ENCODE measurements around the gene SUN5.
"Not testable (repeated sequence)": the region's sequence is repeated elsewhere in the genome, so short reads cannot be mapped to it uniquely, and the experiment has no call there.

The SUN5 gene

GRCh38 chr20:32977281-32978008, 26.8 kb downstream of the SUN5 start:
- no peak for DNase-seq (ENCODE audit: low spot score)

GRCh38 chr20:32976746-32977145, 27.5 kb downstream of the SUN5 start:
- no peak for DNase-seq (ENCODE audit: low spot score)

DNA sequence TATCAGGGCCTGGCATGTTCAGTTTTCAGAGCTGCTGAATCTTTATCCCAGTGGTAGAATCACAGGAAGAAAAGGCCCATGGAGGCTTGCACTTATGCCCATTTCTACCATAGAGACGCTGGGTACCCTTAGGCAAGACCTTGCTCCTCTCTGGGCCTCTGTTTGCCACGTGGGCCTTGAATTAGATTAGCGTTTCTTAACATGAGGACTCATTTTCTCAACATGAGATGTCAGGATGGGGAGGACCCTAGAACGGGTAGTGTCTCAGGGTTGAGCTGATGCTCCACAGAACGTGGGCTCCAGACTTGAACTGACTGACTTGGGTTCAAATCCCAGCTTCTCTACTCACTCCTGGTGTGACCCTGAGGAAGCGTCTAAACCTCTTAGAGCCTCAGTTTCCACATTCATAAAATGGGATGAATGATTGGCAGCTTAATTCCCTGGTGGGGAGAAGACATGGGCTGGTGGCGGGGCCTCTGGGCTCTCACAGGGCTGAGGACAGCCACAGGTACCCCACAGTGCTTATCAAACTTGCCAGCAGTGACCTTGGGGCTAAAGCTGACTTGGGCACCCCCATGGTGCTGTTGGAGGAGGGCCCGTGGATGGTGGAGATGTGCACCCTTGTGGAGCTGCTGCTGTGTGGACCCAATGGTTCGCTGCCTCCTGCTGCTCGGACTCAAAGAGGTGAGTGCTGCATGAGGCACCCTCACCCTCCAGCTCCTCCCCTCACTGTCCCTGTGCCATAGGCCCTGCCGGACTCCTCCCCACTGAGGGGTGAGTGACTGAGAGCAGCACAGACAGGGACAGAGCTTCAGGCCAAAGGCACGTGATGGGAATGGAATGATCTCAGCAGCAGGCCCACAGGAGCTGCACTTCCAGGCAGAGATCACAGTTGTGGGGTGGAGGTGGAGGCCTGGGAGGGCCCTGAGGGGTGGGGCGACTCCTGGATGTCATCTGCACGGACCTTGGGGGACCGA, 28.2 kb downstream of the SUN5 start:
- no peak for DNase-seq (ENCODE audit: low spot score)

DNA sequence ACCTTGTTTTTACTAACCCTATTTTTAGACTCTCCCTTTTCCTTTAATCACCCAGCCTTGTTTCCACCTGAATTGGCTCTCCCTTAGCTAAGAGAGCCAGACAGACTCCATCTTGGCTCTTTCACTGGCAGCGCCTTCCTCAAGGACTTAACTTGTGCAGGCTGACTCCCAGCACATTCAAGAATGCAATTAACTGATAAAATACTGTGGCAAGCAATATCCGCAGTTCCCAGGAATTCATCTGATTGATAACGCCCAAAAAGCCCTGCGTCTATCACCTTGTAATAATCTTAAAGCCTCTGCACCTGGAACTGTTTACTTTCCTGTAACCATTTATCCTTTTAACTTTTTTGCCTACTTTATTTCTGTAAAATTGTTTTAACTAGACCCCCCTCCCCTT, 29.1 kb downstream of the SUN5 start:
- not testable (repeated sequence) for DNase-seq (ENCODE audit: low spot score)

GRCh38 chr20:32974204-32975064, 29.8 kb downstream of the SUN5 start:
- not testable (repeated sequence) for DNase-seq (ENCODE audit: low spot score)

GRCh38 chr20:32973077-32973717, 31.0 kb downstream of the SUN5 start:
- DNase-seq (ENCODE audit: low spot score), result no peak

DNA sequence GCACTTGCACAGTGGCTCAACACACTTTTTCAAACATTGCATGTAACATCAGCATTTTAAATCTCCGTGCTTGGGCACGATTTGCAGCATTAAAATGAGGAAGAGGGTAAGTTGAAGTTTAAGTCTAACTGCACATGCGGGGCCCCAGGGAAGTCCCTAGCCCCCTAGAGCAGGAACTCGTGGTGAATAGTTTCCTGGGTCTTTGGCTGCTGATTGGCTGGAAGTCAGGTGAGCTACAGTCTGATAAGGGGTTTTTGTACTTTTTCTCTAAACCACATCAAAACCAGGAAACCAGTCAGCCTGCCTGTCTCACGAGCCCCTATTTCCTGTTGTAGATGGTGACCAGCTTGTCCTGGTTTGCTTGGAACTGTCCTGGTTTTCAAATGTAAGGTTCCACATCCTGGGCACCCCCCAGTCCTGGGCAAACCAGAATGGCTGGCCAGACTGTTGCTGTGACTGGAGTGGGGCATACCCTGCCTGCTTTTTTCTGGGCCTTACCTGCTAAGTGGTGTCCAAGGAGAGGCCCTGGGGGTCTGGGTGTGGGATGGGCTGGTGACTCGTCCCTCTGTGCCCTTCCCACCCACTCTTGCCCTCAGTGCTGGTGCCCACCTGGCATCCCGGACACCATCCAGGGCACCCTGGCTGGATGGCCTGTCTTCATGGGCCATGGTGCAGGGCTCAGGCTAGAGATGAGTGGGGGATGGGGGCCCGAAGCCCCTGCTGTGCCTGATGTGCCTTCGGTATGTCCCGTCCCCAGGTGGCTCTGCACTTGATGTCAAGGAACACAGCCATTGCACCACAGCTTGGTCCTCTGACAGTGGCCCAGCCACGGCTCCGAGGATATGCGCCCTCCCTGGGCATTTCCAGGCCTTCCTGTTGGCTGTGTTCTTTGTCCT, 31.8 kb downstream of the SUN5 start:
- DNase-seq (ENCODE audit: low spot score), result no peak

DNA sequence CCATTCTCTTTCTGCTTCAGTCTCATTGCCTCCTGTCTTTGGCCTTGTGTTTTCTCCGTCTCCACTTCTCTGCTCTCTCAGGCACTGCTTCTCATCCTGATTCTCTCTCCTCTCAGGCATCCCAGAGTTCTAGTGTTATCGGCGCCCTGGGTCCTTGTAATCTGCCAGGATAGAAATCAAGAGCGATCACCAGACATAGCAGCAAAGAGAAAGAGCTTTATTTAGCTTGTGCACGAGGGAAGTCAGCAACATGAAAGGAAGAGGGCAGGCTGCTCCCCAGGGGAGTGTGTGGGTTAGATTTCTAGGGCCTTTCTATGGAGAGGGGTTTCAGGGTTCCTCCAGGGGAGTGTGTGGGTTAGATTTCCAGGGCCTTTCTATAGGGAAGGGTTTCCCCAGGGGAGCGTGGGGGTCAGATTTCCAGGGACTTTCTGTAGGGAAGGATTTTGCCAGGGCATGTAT, 32.5 kb downstream of the SUN5 start:
- DNase-seq (ENCODE audit: low spot score), result no peak

- no peak for DNase-seq (ENCODE audit: low spot score)
Measured at GRCh38 chr20:32970973-32971300, 33.3 kb downstream of the SUN5 start.

DNA sequence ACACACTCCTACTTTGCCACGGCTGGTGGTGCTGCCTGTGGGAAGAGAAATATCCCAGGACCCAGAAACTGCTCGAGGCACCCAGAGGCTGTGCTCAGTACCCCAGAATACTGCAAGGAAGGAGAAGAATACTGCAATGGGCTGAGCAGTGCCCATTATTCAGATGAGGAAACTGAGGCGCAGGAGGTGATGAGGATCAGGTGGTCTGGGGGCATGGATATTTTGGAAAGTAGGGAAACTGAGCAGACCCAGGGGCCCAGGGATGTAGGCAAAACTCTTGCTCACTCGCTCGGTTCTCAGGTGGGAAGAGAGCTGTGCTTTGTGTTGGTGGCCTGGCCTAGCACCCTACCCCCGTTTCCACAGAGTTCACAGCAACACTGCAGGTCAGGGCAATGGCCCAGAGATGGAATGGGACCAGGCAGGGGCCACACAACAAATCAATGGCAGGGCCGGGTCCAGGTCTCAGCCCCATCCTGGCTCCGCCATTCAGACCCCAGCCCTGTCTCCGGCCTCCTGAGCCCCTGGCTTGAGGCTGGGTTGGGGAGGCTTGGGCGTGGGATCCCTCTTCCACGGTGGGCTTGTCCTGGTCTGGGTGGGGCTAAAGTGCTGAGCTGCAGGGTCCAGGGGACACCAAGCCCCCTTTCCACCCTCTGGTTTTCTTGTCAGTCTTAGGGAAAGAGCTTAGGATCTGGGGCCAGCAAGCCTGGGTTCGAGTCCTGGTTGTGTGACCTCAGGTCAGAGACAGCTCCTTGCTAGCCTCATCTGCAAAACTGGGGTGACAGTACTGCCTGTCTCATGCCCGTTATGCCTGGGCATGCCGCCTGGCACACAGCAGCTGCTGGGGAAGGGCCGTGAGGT, 33.9 kb downstream of the SUN5 start:
- no peak for DNase-seq (ENCODE audit: low spot score)

GRCh38 chr20:32969356-32970114, 34.7 kb downstream of the SUN5 start:
- no peak for DNase-seq (ENCODE audit: low spot score)

DNA sequence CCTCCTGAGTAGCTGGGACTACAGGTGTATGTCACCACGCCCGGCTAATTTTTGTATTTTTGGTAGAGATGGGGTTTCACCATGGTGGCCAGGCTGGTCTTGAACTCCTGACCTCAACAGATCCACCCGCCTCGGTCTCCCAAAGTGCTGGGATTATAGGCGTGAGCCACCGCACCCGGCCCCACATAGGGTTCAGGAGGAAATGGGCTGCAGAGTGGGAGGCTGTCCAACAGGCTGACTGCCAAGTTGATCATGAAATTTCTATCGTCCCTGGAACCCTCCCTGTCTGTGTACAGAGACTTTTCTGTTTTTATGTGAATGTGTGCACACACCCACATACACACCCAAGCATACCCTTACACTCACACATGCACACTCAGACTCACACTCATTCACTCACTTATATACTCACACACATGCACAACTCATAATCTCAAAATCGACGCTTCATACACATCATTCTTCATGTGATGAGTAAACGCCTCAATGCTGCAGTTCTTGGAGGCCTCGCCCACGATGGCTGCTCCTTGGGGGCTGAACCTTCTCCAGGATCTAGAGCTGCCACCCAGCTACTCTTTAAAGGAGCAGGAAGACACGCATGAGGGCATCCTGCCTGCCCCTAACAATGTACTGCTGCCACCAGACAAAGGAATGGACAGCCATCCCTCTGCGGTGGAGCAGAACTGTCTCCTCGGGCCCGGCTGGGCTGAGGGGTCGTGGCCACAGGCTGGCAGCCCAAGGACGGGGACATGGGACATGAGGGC, 35.6 kb downstream of the SUN5 start:
- DNase-seq (ENCODE audit: low spot score), result no peak

DNA sequence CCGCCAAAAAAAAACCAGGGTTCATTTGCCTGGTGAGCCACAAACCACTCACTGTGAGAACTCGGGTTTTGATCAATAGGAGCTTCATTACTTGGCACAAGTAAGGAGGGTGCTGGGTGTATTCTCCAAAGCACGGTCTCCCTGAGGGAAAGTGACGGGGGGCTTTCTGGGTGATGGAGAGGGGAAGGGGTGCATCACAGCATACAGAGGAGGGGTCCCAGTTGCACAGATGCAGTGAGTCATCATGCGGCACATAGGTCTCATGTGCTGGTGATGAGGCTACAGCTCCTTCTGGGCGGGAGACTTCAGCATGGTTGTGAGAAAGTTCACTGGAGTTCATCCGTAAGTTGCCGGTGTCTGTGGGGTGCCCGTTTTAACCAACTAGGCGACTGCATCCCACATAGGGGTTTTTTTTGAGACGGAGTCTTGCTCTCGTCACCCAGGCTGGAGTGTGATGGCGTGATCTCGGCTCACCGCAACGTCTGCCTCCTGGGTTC, 36.2 kb downstream of the SUN5 start:
- no peak for DNase-seq (ENCODE audit: low spot score)

DNA sequence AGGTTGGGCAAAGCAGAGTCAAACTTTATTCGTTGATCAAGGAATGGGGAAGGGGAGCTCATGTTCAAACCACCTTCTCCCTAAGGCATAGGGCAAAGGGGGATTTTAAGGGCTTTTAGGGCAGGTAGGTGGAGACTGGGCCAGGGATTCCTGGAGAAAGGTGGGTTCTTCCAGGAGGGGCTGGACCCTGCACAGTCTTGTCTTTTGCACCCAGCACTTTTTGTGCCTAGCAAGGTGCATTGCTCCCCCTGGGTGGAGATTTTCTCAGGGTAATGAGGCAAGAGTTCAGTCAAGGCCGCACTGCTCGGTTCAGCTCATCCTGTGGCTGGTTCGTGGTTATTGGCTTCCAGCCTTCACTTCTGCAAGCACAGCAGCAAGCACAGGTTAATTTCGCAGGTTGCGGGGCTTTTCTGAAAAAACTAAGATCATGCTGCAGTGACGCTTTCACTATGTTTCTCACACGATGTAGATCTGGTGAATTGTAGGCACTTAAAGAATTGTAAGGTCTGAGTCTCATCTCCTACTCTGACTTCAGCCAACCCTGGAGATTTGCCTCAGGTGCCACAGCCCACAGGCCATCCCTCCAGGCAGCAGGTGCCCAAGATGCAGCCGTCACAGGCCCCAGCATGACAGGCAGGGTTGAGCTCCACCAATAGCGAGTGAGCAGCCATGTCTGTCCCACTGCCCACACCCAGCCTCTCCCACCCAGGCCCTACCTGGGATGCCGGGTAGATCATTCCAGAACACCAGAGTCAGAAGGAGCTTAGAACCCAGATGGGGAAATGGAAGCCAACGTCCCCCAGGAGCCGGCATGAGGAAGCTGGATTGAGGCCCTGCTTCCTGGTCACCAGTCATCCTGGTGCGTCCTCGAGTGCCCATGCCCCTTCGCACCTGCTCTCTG, 37.1 kb downstream of the SUN5 start:
- peak; percentile 7 for DNase-seq (ENCODE audit: low spot score)

GRCh38 chr20:32966382-32966781, 37.9 kb downstream of the SUN5 start:
- peak; percentile 2 for DNase-seq (ENCODE audit: low spot score)

GRCh38 chr20:32965581-32966373, 38.5 kb downstream of the SUN5 start:
- peak; percentile 9 for DNase-seq (ENCODE audit: low spot score)
